Adrenal gland (tissue), 5 donors: ENCODE data around the gene HCK.

Experiments used
- POLR2A ChIP-seq, 2 donors: fragments of 450-650 bp; IDR thresholded peaks; one replicate each; pipeline ENCODE4 v1.6.1; 2017; ENCODE audit warnings: antibody characterized with exemption in 2 of 2, mild to moderate bottlenecking in 2 of 2, moderate library complexity in 1 of 2
- TF ChIP-seq, protein P1 (sequence below), 6 experiments: fragments of 450-650 bp in 4 of 6; fragments of 200-600 bp in 2 of 6; sonication (generic) in 1 of 6; IDR thresholded peaks; 1 replicate in 5 of 6; 2 replicates in 1 of 6; pipeline versions ENCODE4 v1.5.1 to v1.8.0; 2016 to 2021; ENCODE audit warnings: antibody characterized with exemption in 6 of 6, mild to moderate bottlenecking in 2 of 6, moderate library complexity in 1 of 6
- donor health status: DM: no; HTN: no; CAD: no.

DNA sequence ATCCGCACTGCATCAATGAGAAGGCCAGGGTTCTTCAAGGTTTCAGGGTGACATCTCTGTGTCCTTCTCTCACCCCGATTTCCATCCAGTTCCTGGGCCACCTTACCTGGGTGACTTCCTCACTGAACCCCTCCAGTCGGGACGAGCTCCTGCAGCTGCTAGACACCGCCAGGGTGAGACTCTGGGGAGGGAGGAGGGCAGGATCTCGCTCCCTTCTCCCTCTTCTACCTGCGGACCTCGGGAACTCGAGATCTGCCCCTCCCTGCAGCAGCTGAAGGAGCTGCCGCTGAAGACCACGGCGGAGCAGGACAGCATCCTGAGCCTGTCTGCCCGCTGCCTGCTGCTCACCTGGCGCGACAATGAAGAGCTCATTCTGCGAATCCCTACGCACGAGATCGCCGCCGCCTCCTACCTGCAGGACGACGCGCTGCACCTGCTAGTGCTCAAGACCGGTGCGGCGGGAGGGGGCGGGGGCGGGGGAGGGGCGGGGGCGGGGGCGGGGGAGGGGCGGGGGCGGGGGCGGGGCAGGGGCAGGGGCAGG is 34.3 kb upstream of the HCK start:
- no peak for TF ChIP-seq POLR2A (IDR thresholded peaks at IDR 0.05)
- TF ChIP-seq, protein P1, sequence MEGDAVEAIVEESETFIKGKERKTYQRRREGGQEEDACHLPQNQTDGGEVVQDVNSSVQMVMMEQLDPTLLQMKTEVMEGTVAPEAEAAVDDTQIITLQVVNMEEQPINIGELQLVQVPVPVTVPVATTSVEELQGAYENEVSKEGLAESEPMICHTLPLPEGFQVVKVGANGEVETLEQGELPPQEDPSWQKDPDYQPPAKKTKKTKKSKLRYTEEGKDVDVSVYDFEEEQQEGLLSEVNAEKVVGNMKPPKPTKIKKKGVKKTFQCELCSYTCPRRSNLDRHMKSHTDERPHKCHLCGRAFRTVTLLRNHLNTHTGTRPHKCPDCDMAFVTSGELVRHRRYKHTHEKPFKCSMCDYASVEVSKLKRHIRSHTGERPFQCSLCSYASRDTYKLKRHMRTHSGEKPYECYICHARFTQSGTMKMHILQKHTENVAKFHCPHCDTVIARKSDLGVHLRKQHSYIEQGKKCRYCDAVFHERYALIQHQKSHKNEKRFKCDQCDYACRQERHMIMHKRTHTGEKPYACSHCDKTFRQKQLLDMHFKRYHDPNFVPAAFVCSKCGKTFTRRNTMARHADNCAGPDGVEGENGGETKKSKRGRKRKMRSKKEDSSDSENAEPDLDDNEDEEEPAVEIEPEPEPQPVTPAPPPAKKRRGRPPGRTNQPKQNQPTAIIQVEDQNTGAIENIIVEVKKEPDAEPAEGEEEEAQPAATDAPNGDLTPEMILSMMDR (IDR thresholded peaks at IDR 0.05), result no peak
